ENCODE measurements around the gene SHOC1. TPM values are rescaled to one million over a fixed set of nuclear protein-coding genes. Genes with fewer than 3 reads are reported as not detected.

Gene SHOC1
- total and polyA plus RNA-seq, 2 donors (not counting 1 experiment from before 2014, with no cell fraction given) = not detected

DNA sequence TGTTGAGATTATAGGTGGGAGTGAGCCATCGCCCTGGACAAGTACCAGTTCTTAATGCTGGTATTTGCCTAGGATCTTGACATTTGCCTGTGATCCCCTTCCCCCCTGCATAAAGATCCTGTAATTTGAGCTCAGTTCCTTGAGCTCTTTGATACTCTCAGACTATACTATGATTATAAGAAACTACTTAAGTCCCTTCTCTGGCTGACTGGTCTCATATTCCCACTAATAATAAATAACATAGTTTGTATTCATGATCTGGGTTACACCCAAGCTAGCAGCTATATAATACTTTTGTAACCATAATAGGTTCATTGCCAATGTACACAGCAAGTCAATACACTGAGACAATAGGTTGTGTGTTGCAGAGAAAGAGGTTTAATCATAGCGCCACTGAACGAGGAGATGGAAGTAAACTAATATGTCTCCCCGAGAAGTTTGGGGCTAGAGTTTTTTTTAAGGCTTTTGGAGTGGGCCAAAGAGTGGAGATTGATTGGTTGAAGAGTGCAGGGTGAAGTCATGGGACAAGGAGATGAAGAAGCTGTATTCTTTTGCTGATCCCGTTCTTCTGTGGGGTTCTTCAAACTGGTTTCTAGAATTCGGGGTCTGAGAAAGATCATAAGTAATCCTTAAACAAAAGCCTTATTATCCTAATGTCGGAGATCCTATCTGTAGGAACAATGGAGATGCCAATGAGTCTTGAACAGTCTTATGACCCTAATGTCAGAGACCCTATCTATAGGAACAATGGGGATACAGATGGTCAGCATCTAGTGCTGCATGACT, 20.7 kb upstream of the SHOC1 start:
- POLR2A ChIA-PET = no interaction called here
- intact Hi-C loops (cut with micrococcal nuclease) = no loop called here
- no peak for TF ChIP-seq EZH2 (IDR thresholded peaks at IDR 0.05; ENCODE audit: borderline replicate concordance, insufficient read depth, low read depth, low read length, poor library complexity, severe bottlenecking)
- TF ChIP-seq, protein P1, sequence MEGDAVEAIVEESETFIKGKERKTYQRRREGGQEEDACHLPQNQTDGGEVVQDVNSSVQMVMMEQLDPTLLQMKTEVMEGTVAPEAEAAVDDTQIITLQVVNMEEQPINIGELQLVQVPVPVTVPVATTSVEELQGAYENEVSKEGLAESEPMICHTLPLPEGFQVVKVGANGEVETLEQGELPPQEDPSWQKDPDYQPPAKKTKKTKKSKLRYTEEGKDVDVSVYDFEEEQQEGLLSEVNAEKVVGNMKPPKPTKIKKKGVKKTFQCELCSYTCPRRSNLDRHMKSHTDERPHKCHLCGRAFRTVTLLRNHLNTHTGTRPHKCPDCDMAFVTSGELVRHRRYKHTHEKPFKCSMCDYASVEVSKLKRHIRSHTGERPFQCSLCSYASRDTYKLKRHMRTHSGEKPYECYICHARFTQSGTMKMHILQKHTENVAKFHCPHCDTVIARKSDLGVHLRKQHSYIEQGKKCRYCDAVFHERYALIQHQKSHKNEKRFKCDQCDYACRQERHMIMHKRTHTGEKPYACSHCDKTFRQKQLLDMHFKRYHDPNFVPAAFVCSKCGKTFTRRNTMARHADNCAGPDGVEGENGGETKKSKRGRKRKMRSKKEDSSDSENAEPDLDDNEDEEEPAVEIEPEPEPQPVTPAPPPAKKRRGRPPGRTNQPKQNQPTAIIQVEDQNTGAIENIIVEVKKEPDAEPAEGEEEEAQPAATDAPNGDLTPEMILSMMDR (IDR thresholded peaks at IDR 0.05) = no peak

DNA sequence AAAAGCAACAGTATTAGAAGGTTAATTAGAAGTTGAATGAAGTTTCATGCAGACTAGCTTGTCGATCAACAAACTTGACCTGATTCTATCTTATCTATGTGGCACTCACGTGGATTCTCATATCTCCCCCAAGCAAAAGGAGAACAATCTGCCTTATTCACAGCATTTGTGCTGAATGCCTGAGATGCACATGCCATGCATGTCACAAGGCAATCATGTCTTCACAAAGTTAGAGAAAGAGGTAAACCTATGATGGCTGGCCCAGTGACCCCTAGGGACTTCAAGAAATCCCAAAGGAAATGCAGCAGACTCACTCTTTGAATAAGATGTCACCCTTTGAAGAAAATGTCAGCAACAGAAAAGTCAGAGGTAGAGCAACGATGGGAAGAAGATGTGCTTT, 17.6 kb upstream of the SHOC1 start:
- H3K4me3 ChIP-seq (ENCODE audit: control extremely low read depth in 1 of 5, extremely low read depth in 1 of 5, insufficient read depth in 1 of 5, low read depth in 2 of 5, low read length in 4 of 5) = no peak overlapping the region
- H3K79me2 ChIP-seq (ENCODE audit: control insufficient read depth, insufficient read depth, low read length) = no peaks in the 10 kb centered on the region
- H4K20me1 ChIP-seq (ENCODE audit: control insufficient read depth, insufficient read depth, low read length, poor library complexity, severe bottlenecking) = no peaks in the 10 kb centered on the region
- no peaks in the 10 kb centered on the region for H3K4me1 ChIP-seq (ENCODE audit: control insufficient read depth in 2 of 2, insufficient read depth in 2 of 2, low read length in 2 of 2)
- no peaks in the 10 kb centered on the region for H3K9me3 ChIP-seq (ENCODE audit: control extremely low read depth in 1 of 3, control insufficient read depth in 2 of 3, insufficient read depth in 1 of 3, low read length in 2 of 3)
- H3K27me3 ChIP-seq (replicated peaks in 1 of 4; ENCODE audit: control extremely low read depth in 1 of 4, control insufficient read depth in 3 of 4, insufficient read depth in 4 of 4, low read length in 3 of 4) = no peaks in the 10 kb centered on the region
- H3K9ac ChIP-seq (ENCODE audit: low read length) = no peak overlapping the region
- H2AFZ ChIP-seq (ENCODE audit: insufficient read depth, low read depth, low read length, poor library complexity, severe bottlenecking) = no peak overlapping the region
- no peak overlapping the region for H3K27ac ChIP-seq (ENCODE audit: low read length in 2 of 2)
- WGBS (ENCODE audit: insufficient coverage) = no CpG with 5 or more reads among the region's 3 CpGs
- TF ChIP-seq, protein P1 (IDR thresholded peaks at IDR 0.05) = no peak
- no peak for TF ChIP-seq EZH2 (IDR thresholded peaks at IDR 0.05; ENCODE audit: borderline replicate concordance, insufficient read depth, low read depth, low read length, poor library complexity, severe bottlenecking)
- no peaks in the 10 kb centered on the region for H3K36me3 ChIP-seq (replicated peaks in 1 of 2; ENCODE audit: control extremely low read depth in 1 of 2, control insufficient read depth in 1 of 2, extremely low read depth in 1 of 2, insufficient read depth in 2 of 2, low read length in 1 of 2)
- POLR2A ChIA-PET = interaction anchor here (0.5 kb wide), 1 partner anchor 46 kb away, joined by 8 read pairs; no protein-coding TSS in a partner anchor
- no peak overlapping the region for H3K4me2 ChIP-seq (replicated peaks; ENCODE audit: low read depth, low read length, poor library complexity, severe bottlenecking)
- ATAC-seq (ENCODE audit: low read depth) (no peak), DNase-seq (no peak)
- Mint-ChIP-seq H3K4me1 (peaks cover 5% of the 10 kb centered on the region), H3K27ac (no peak overlapping the region), H3K4me3 (no peak overlapping the region), H3K27me3 (no peaks in the 10 kb centered on the region), H3K9me3 (ENCODE audit: insufficient read depth) (no peaks in the 10 kb centered on the region)
- CTCF ChIA-PET = interaction anchor here (0.6 kb wide), 1 partner anchor 163 kb away, joined by 3 read pairs; no protein-coding TSS in a partner anchor
- intact Hi-C loops (cut with micrococcal nuclease) = no loop called here

More for the DNA sequence above, 20.7 kb upstream of the SHOC1 start:
- Histone ChIP-seq H3K36me3 (replicated peaks in 1 of 2; ENCODE audit: control extremely low read depth in 1 of 2, control insufficient read depth in 1 of 2, extremely low read depth in 1 of 2, insufficient read depth in 2 of 2, low read length in 1 of 2) (no peaks in the 10 kb centered on the region), H3K27ac (ENCODE audit: low read length in 2 of 2) (no peak overlapping the region), H3K4me3 (ENCODE audit: control extremely low read depth in 1 of 5, extremely low read depth in 1 of 5, insufficient read depth in 1 of 5, low read depth in 2 of 5, low read length in 4 of 5) (no peak overlapping the region), H3K4me2 (replicated peaks; ENCODE audit: low read depth, low read length, poor library complexity, severe bottlenecking) (no peak overlapping the region), H3K27me3 (replicated peaks in 1 of 4; ENCODE audit: control extremely low read depth in 1 of 4, control insufficient read depth in 3 of 4, insufficient read depth in 4 of 4, low read length in 3 of 4) (no peaks in the 10 kb centered on the region), H2AFZ (ENCODE audit: insufficient read depth, low read depth, low read length, poor library complexity, severe bottlenecking) (no peak overlapping the region), H3K9ac (ENCODE audit: low read length) (no peak overlapping the region), H3K9me3 (ENCODE audit: control extremely low read depth in 1 of 3, control insufficient read depth in 2 of 3, insufficient read depth in 1 of 3, low read length in 2 of 3) (no peaks in the 10 kb centered on the region), H4K20me1 (ENCODE audit: control insufficient read depth, insufficient read depth, low read length, poor library complexity, severe bottlenecking) (no peaks in the 10 kb centered on the region), H3K4me1 (ENCODE audit: control insufficient read depth in 2 of 2, insufficient read depth in 2 of 2, low read length in 2 of 2) (no peaks in the 10 kb centered on the region), H3K79me2 (ENCODE audit: control insufficient read depth, insufficient read depth, low read length) (no peaks in the 10 kb centered on the region)
- CTCF ChIA-PET = interaction anchor here (0.7 kb wide), 1 partner anchor 54 kb away, joined by 3 read pairs; no protein-coding TSS in a partner anchor
- WGBS (ENCODE audit: insufficient coverage) = 100% methylated on average over 4 of the region's 7 CpGs
- DNase-seq (no peak), ATAC-seq (ENCODE audit: low read depth) (no peak)
- Mint-ChIP-seq H3K9me3 (ENCODE audit: insufficient read depth) (no peaks in the 10 kb centered on the region), H3K4me3 (no peak overlapping the region), H3K27me3 (no peaks in the 10 kb centered on the region), H3K4me1 (peaks cover 5% of the 10 kb centered on the region), H3K27ac (no peak overlapping the region)

All from B cell (primary cell).